H1 (cell line): ENCODE data around the gene RYR3. TPM values are rescaled to one million over a fixed set of nuclear protein-coding genes. Genes with fewer than 3 reads are reported as not detected.

ENCODE experiments used
- CTCF ChIA-PET: fragments of 300-600 bp; sonication (Branson Sonifier 250); formaldehyde crosslinking; loops from one replicate; lab custom pipeline; 2021; ENCODE audit not compliant: partially characterized antibody; lab: Charles Lee
- POLR2A ChIA-PET: fragments of 300-600 bp; sonication (Branson Sonifier 250); formaldehyde crosslinking; loops from one replicate; lab custom pipeline; 2021; ENCODE audit warnings: inconsistent platforms; ENCODE audit not compliant: partially characterized antibody; lab: Charles Lee
- DNase-seq, 2 experiments: peaks; one replicate each; pipeline versions ENCODE4 v3.0.0 to v3.0.0-alpha.2; 2010 to 2022; ENCODE audit warnings: low spot score in 2 of 2, low read depth in 1 of 2, mixed read lengths in 1 of 2
- FAIRE-seq: peaks from 2 replicates; lab custom pipeline; 2011; peaks lifted over from hg19 to GRCh38; lab: Jason Lieb, UNC
- H2AFZ ChIP-seq: 2 replicates; pipeline ENCODE4 v1.8.1; 2012; ENCODE audit warnings: low read length, inconsistent platforms
- H2AK5ac ChIP-seq: 2 replicates; pipeline ENCODE4 v1.6.1; 2013; ENCODE audit warnings: low read depth, low read length
- H2BK120ac ChIP-seq: replicated peaks from 2 replicates; pipeline ENCODE3; 2013; ENCODE audit warnings: low read depth, low read length, inconsistent platforms
- H2BK12ac ChIP-seq: 2 replicates; pipeline ENCODE4 v1.6.1; 2013; ENCODE audit warnings: low read depth, low read length
- H2BK15ac ChIP-seq: 2 replicates; pipeline ENCODE4 v1.6.1; 2013; ENCODE audit warnings: low read length
- H2BK20ac ChIP-seq: 2 replicates; pipeline ENCODE4 v1.6.1; 2013; ENCODE audit warnings: low read length
- H2BK5ac ChIP-seq: 2 replicates; pipeline ENCODE4 v1.6.1; 2013; ENCODE audit warnings: low read depth, low read length
- H3K14ac ChIP-seq: 2 replicates; pipeline ENCODE4 v1.6.1; 2013; ENCODE audit warnings: inconsistent platforms; ENCODE audit not compliant: insufficient read length
- H3K18ac ChIP-seq: 2 replicates; pipeline ENCODE4 v1.6.1; 2013; ENCODE audit warnings: low read length; ENCODE audit errors: extremely low read depth
- H3K23ac ChIP-seq: 2 replicates; pipeline ENCODE4 v1.6.1; 2013; ENCODE audit warnings: inconsistent platforms; ENCODE audit not compliant: insufficient read length
- H3K23me2 ChIP-seq: 2 replicates; pipeline ENCODE4 v1.6.1; 2013; ENCODE audit warnings: low read depth, low read length
- H3K27ac ChIP-seq: 2 replicates; pipeline ENCODE4 v1.6.1; 2011; ENCODE audit warnings: low read depth, low read length, inconsistent platforms
- H3K27me3 ChIP-seq, 4 experiments: replicated peaks in 1 of 4; 1 replicate in 1 of 4; 2 replicates in 3 of 4; pipeline versions ENCODE4 v1.6.1 to v1.8.1; 2011 to 2013; ENCODE audit warnings: low read length in 3 of 4, mild to moderate bottlenecking in 3 of 4, inconsistent platforms in 2 of 4, mixed read lengths in 2 of 4, moderate library complexity in 1 of 4; ENCODE audit not compliant: control insufficient read depth in 3 of 4, insufficient read depth in 3 of 4; ENCODE audit errors: extremely low read depth in 1 of 4
- H3K36me3 ChIP-seq, 4 experiments: 2 replicates each; pipeline versions ENCODE4 v1.6.1 to v1.8.1; 2011 to 2013; ENCODE audit warnings: mild to moderate bottlenecking in 4 of 4, low read length in 3 of 4, moderate library complexity in 2 of 4, control low read depth in 1 of 4, inconsistent platforms in 1 of 4; ENCODE audit not compliant: insufficient read depth in 4 of 4, control insufficient read depth in 2 of 4
- H3K4ac ChIP-seq: replicated peaks from 2 replicates; pipeline ENCODE3; 2013; ENCODE audit warnings: low read length, low read depth, mixed read lengths, inconsistent platforms; ENCODE audit not compliant: insufficient read length
- H3K4me1 ChIP-seq, 4 experiments: replicated peaks in 1 of 4; 1 replicate in 1 of 4; 2 replicates in 3 of 4; pipeline versions ENCODE4 v1.6.1 to v1.8.1; 2011 to 2013; ENCODE audit warnings: low read length in 3 of 4, inconsistent platforms in 2 of 4, mixed read lengths in 1 of 4; ENCODE audit not compliant: insufficient read depth in 4 of 4, control insufficient read depth in 3 of 4
- H3K4me2 ChIP-seq, 2 experiments: 2 replicates each; pipeline versions ENCODE4 v1.6.1 to v1.8.1; 2011 to 2013; ENCODE audit warnings: low read depth in 2 of 2, low read length in 2 of 2, control low read depth in 1 of 2, inconsistent platforms in 1 of 2, mild to moderate bottlenecking in 1 of 2; ENCODE audit not compliant: insufficient read depth in 1 of 2
- H3K4me3 ChIP-seq, 4 experiments: fragments of 200-600, 300-600 bp in 1 of 4; sonication (generic), shearing (Covaris generic), sonication (Bioruptor Twin) in 1 of 4; 2 replicates each; pipeline versions ENCODE4 v1.5.1 to v1.8.1; 2011 to 2016; ENCODE audit warnings: low read length in 4 of 4, low read depth in 3 of 4, control low read depth in 2 of 4, inconsistent platforms in 2 of 4, mild to moderate bottlenecking in 2 of 4, mixed read lengths in 1 of 4, moderate library complexity in 1 of 4; ENCODE audit not compliant: insufficient read depth in 2 of 4; ENCODE audit errors: extremely low read depth in 1 of 4
- H3K56ac ChIP-seq: replicated peaks from 2 replicates; pipeline ENCODE3; 2013; ENCODE audit warnings: low read depth, mild to moderate bottlenecking, mixed read lengths, low read length, inconsistent platforms; ENCODE audit not compliant: insufficient read length
- H3K79me1 ChIP-seq: 2 replicates; pipeline ENCODE4 v1.6.1; 2013; ENCODE audit warnings: low read depth, low read length, control low read depth
- H3K79me2 ChIP-seq, 2 experiments: 2 replicates each; pipeline versions ENCODE4 v1.6.1 to v1.8.1; 2012 to 2013; ENCODE audit warnings: low read length in 2 of 2, mild to moderate bottlenecking in 2 of 2, inconsistent platforms in 1 of 2; ENCODE audit not compliant: insufficient read depth in 2 of 2, control insufficient read depth in 1 of 2
- H3K9ac ChIP-seq, 4 experiments: replicated peaks in 1 of 4; 1 replicate in 1 of 4; 2 replicates in 3 of 4; pipeline versions ENCODE4 v1.6.1 to v1.8.1; 2011 to 2013; ENCODE audit warnings: low read depth in 3 of 4, low read length in 3 of 4, control low read depth in 2 of 4, mild to moderate bottlenecking in 2 of 4, moderate library complexity in 2 of 4, inconsistent platforms in 1 of 4; ENCODE audit errors: extremely low read depth in 1 of 4
- H3K9me3 ChIP-seq, 2 experiments: 2 replicates each; pipeline versions ENCODE4 v1.6.1 to v1.8.1; 2012 to 2013; ENCODE audit warnings: mild to moderate bottlenecking in 2 of 2, moderate library complexity in 2 of 2, control low read depth in 1 of 2, inconsistent platforms in 1 of 2, low read depth in 1 of 2, low read length in 1 of 2, mixed read lengths in 1 of 2; ENCODE audit not compliant: insufficient read depth in 2 of 2
- H4K20me1 ChIP-seq, 2 experiments: replicated peaks in 1 of 2; 2 replicates each; pipeline versions ENCODE3 to v1.8.1; 2011 to 2013; ENCODE audit warnings: inconsistent platforms in 2 of 2, low read length in 2 of 2, mild to moderate bottlenecking in 1 of 2; ENCODE audit not compliant: insufficient read depth in 2 of 2, control insufficient read depth in 1 of 2
- H4K5ac ChIP-seq: 2 replicates; pipeline ENCODE4 v1.6.1; 2013; ENCODE audit warnings: low read length, low read depth, mixed read lengths, inconsistent platforms; ENCODE audit not compliant: insufficient read length
- H4K8ac ChIP-seq: 2 replicates; pipeline ENCODE4 v1.8.0; 2013; ENCODE audit warnings: mild to moderate bottlenecking, moderate library complexity, low read length, inconsistent platforms; ENCODE audit not compliant: insufficient read depth; ENCODE audit errors: extremely low read depth
- H4K91ac ChIP-seq: replicated peaks from 2 replicates; pipeline ENCODE3; 2013; ENCODE audit warnings: low read length, mixed read lengths, inconsistent platforms; ENCODE audit not compliant: insufficient read length
- CBX5 ChIP-seq: fragments of 300-800, 300-1000 bp; sonication (generic); IDR thresholded peaks from 2 replicates; pipeline ENCODE4 v1.7.1; 2016; ENCODE audit warnings: antibody characterized with exemption, low read length, low read depth
- CBX8 ChIP-seq: fragments of 300-800, 300-1000 bp; sonication (generic); IDR thresholded peaks from 2 replicates; pipeline ENCODE4 v1.7.1; 2016; ENCODE audit warnings: low read depth, low read length, borderline replicate concordance
- CHD2 ChIP-seq: IDR thresholded peaks from 2 replicates; pipeline ENCODE4 v1.6.1; 2012; ENCODE audit warnings: low read length, improper control_type of control experiment
- GTF2F1 ChIP-seq: IDR thresholded peaks from 2 replicates; pipeline ENCODE4 v1.6.1; 2012; ENCODE audit warnings: low read depth, low read length, improper control_type of control experiment, borderline replicate concordance
- KDM5A ChIP-seq: fragments of 200-600 bp; IDR thresholded peaks from 2 replicates; pipeline ENCODE4 v1.7.1; 2012; ENCODE audit warnings: mild to moderate bottlenecking, low read length, inconsistent platforms, mixed read lengths
- MAX ChIP-seq: IDR thresholded peaks from 2 replicates; pipeline ENCODE4 v1.6.1; 2012; ENCODE audit warnings: inconsistent platforms
- POLR2AphosphoS5 ChIP-seq: IDR thresholded peaks from 2 replicates; pipeline ENCODE4 v1.6.1; 2011; ENCODE audit warnings: low read depth, low read length
- RNF2 ChIP-seq: fragments of 200-900, 300-1000 bp; sonication (generic); IDR thresholded peaks from 2 replicates; pipeline ENCODE4 v1.7.1; 2016; ENCODE audit warnings: borderline replicate concordance, low read depth, mild to moderate bottlenecking, antibody characterized with exemption, low read length; ENCODE audit not compliant: poor library complexity, severe bottlenecking; ENCODE audit errors: missing control alignments
- SP1 ChIP-seq: IDR thresholded peaks from 2 replicates; pipeline ENCODE4 v1.6.1; 2011; ENCODE audit warnings: low read depth, low read length
- SP4 ChIP-seq: IDR thresholded peaks from 2 replicates; pipeline ENCODE4 v1.6.1; 2012; ENCODE audit warnings: low read length, inconsistent platforms
- SUZ12 ChIP-seq: fragments of 200-600 bp; sonication (generic); IDR thresholded peaks from 2 replicates; pipeline ENCODE4 v1.6.1; 2012; ENCODE audit warnings: mild to moderate bottlenecking, inconsistent platforms, low read length, moderate library complexity, mixed read lengths
- YY1 ChIP-seq: IDR thresholded peaks from 2 replicates; pipeline ENCODE4 v1.6.1; 2011; ENCODE audit warnings: low read depth, mild to moderate bottlenecking, low read length
- WGBS, 2 experiments: shearing (Covaris generic) in 1 of 2; methylation state at CpG; one replicate each; pipeline versions ENCODE4 v1.1.6 to v1.1.7; 2013 to 2015; ENCODE audit warnings: low lambda C conversion rate in 2 of 2, mixed read lengths in 2 of 2, inconsistent platforms in 1 of 2, low coverage in 1 of 2, missing lambda C conversion rate in 1 of 2; ENCODE audit not compliant: insufficient replicate concordance in 2 of 2, insufficient coverage in 1 of 2, insufficient read length in 1 of 2; ENCODE audit errors: extremely low coverage in 1 of 2, missing lambda C conversion rate in 1 of 2; 5-methylcytosine and 5-hydroxymethylcytosine counted together
- polyA plus RNA-seq, 7 experiments: library from polyadenylated mRNA; depleted of rRNA in 3 of 7; stranded (reverse) in 5 of 7; unstranded in 2 of 7; fragments of >200 nt in 5 of 7; fragments of 200-250 nt in 2 of 7; gene quantifications; 1 replicate in 5 of 7; 2 replicates in 1 of 7; 4 replicates in 1 of 7; pipeline versions ENCODE4 v1.2.1 to v1.2.3, GENCODE V29; 2011 to 2013; ENCODE audit warnings: missing spikeins in 2 of 7, mixed read lengths in 2 of 7
- total RNA-seq: library from RNA; stranded (reverse); fragmentation: NEBNext Ultra II Directional; extraction: Animal tissue kit (Norgen Biotek cat#: 25700); gene quantifications from 2 replicates; pipeline ENCODE4 v1.2.1, GENCODE V29; 2021

The RYR3 gene
- total and polyA plus RNA-seq, 2 of the 8 experiments (the other 6 are each of a cell fraction or from before 2014, with no cell fraction given) = 0.33 to 3.4 TPM

GRCh38 chr15:33823119-33823518 lies 512.4 kb downstream of the RYR3 start:
- no peaks in the 10 kb centered on the region for H3K79me2 ChIP-seq
- no peaks in the 10 kb centered on the region for H3K79me1 ChIP-seq
- H3K4me1 ChIP-seq = peaks cover 0 to 3% (median 0%) of the 10 kb centered on the region in 4 experiments; a peak in 2 of 7 replicates
- no peak overlapping the region for H3K18ac ChIP-seq
- H3K56ac ChIP-seq = no peak overlapping the region
- no peak overlapping the region for H4K8ac ChIP-seq
- H4K91ac ChIP-seq = no peak overlapping the region
- WGBS, 2 experiments = 83% methylated on average over 3 of the region's 3 CpGs; no CpG with 5 or more reads in 1 of the 2 experiments
- no peak overlapping the region for H2BK120ac ChIP-seq
- H3K4me2 ChIP-seq = no peak overlapping the region
- H3K4me3 ChIP-seq = no peak overlapping the region
- no peaks in the 10 kb centered on the region for H4K20me1 ChIP-seq
- ChIA-PET CTCF (interaction anchor here (1.2 to 1.6 kb wide), 2 partner anchors 12 to 14 kb away, joined by 3 to 5 read pairs; no protein-coding TSS in a partner anchor), POLR2A (no interaction called here)
- no peak overlapping the region for H4K5ac ChIP-seq
- H2BK5ac ChIP-seq = no peak overlapping the region
- no peak for TF ChIP-seq GTF2F1
- no peak for TF ChIP-seq CBX8
- TF ChIP-seq RNF2 = no peak
- no peak for TF ChIP-seq CBX5
- no peak for TF ChIP-seq SP4
- TF ChIP-seq POLR2AphosphoS5 = no peak
- TF ChIP-seq SUZ12 = no peak
- TF ChIP-seq KDM5A = no peak
- TF ChIP-seq MAX = no peak
- no peak for TF ChIP-seq SP1
- TF ChIP-seq YY1 = no peak
- no peak for TF ChIP-seq CHD2
- H3K4ac ChIP-seq = no peak overlapping the region
- DNase-seq (no peak), FAIRE-seq (no peak)
- no peak overlapping the region for H2AK5ac ChIP-seq
- H3K9me3 ChIP-seq = no peaks in the 10 kb centered on the region
- no peaks in the 10 kb centered on the region for H3K36me3 ChIP-seq
- no peaks in the 10 kb centered on the region for H3K23me2 ChIP-seq
- H2BK12ac ChIP-seq = no peak overlapping the region
- no peak overlapping the region for H2BK15ac ChIP-seq
- H3K27ac ChIP-seq = no peak overlapping the region
- no peak overlapping the region for H3K14ac ChIP-seq
- H3K9ac ChIP-seq = no peak overlapping the region
- no peaks in the 10 kb centered on the region for H3K27me3 ChIP-seq
- H2BK20ac ChIP-seq = no peak overlapping the region
- no peak overlapping the region for H2AFZ ChIP-seq
- no peak overlapping the region for H3K23ac ChIP-seq
